Osteocyte (in vitro differentiated cells): Measurements from ENCODE around the gene SPINK1. TPM values are rescaled to one million over a fixed set of nuclear protein-coding genes. Genes with fewer than 3 reads are reported as not detected.
"Not testable (repeated sequence)": the region's sequence is repeated elsewhere in the genome, so short reads cannot be mapped to it uniquely, and the experiment has no call there.

Source experiments
- DNase-seq: peaks from one replicate; pipeline ENCODE4 v3.0.0; 2021; ENCODE audit warnings: mixed read lengths; ENCODE audit not compliant: unreplicated experiment; ENCODE audit errors: extremely low spot score
- H3K27ac Mint-ChIP-seq: one replicate; pipeline ENCODE4 v1.8.0; 2021; ENCODE audit warnings: mild to moderate bottlenecking, mixed read lengths; ENCODE audit not compliant: unreplicated experiment
- H3K27me3 Mint-ChIP-seq: one replicate; pipeline ENCODE4 v1.8.0; 2021; ENCODE audit warnings: mixed read lengths; ENCODE audit not compliant: unreplicated experiment
- H3K36me3 Mint-ChIP-seq: one replicate; pipeline ENCODE4 v1.8.0; 2021; ENCODE audit warnings: mixed read lengths; ENCODE audit not compliant: unreplicated experiment
- H3K4me1 Mint-ChIP-seq: one replicate; pipeline ENCODE4 v1.8.0; 2021; ENCODE audit warnings: mixed read lengths; ENCODE audit not compliant: unreplicated experiment
- H3K4me3 Mint-ChIP-seq: one replicate; pipeline ENCODE4 v1.8.0; 2021; ENCODE audit warnings: mild to moderate bottlenecking, moderate library complexity, mixed read lengths; ENCODE audit not compliant: unreplicated experiment
- H3K9me3 Mint-ChIP-seq: one replicate; pipeline ENCODE4 v1.8.0; 2021; ENCODE audit warnings: mixed read lengths; ENCODE audit not compliant: unreplicated experiment
- total RNA-seq: library from RNA; stranded (reverse); gene quantifications from 2 replicates; pipeline ENCODE4 v1.2.1, GENCODE V29; 2021
- TF ChIP-seq, protein P1 (sequence below): fragments of 200-600 bp; sonication (generic); IDR thresholded peaks from 2 replicates; pipeline ENCODE4 v1.5.0; 2021; ENCODE audit warnings: antibody characterized with exemption, mild to moderate bottlenecking, moderate library complexity

Gene SPINK1
- total RNA-seq, 1 donor from 2014 or later, result not detected

DNA sequence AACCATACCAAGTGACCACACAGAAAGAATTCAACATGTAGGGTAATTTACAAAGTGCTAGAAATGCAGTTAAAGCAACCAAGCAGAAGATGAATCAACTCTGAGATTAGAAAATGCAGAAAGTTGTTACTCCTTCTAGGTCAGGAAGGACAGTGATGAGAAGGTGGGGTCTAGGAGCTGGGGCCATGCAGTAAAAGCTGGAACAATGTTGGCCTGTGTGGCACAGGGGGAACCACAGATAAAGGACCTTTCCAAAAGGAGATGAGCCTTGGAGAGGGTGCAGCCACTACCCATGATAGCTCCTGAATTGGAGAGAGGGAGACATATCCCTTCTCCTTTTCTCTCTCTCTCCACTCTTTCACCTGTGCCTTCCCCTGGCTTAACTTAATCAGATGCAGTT lies 44.7 kb upstream of the SPINK1 start:
- DNase-seq, result no peak
- peaks cover 87% of the 10 kb centered on the region for H3K27me3 Mint-ChIP-seq
- no peaks in the 10 kb centered on the region for H3K9me3 Mint-ChIP-seq
- TF ChIP-seq, protein P1, sequence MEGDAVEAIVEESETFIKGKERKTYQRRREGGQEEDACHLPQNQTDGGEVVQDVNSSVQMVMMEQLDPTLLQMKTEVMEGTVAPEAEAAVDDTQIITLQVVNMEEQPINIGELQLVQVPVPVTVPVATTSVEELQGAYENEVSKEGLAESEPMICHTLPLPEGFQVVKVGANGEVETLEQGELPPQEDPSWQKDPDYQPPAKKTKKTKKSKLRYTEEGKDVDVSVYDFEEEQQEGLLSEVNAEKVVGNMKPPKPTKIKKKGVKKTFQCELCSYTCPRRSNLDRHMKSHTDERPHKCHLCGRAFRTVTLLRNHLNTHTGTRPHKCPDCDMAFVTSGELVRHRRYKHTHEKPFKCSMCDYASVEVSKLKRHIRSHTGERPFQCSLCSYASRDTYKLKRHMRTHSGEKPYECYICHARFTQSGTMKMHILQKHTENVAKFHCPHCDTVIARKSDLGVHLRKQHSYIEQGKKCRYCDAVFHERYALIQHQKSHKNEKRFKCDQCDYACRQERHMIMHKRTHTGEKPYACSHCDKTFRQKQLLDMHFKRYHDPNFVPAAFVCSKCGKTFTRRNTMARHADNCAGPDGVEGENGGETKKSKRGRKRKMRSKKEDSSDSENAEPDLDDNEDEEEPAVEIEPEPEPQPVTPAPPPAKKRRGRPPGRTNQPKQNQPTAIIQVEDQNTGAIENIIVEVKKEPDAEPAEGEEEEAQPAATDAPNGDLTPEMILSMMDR, result no peak
- H3K36me3 Mint-ChIP-seq, result no peaks in the 10 kb centered on the region
- H3K4me3 Mint-ChIP-seq, result no peak overlapping the region
- no peak overlapping the region for H3K27ac Mint-ChIP-seq
- no peaks in the 10 kb centered on the region for H3K4me1 Mint-ChIP-seq

DNA sequence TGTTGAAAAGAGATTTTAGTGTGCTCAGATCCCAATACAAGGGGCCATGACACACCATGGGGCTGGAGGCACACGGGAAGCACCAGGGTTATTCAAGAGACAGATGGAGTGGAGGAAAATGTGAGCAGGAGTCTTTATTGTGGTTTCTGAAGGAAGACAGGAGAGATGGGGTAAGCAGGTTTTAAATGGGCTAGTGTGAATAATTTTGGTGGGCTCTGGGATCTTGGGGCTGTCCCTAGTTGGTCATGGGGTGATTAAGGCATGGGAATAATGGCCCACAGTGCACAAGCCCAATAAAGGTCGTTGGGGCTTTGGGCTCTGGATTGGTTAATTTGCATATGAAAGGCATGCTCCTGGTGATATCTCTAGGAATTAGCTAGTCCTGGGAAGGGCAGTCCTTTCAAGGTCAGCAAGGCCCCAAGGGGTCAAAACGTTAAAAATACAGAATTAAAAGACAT lies 43.5 kb upstream of the SPINK1 start:
- H3K36me3 Mint-ChIP-seq, result no peaks in the 10 kb centered on the region

GRCh38 chr5:147874118-147874875 lies 42.8 kb upstream of the SPINK1 start:
- H3K4me3 Mint-ChIP-seq, H3K36me3 Mint-ChIP-seq, H3K9me3 Mint-ChIP-seq: not testable (repeated sequence)

More for the DNA sequence above, 43.5 kb upstream of the SPINK1 start:
- H3K27ac Mint-ChIP-seq, result no peak overlapping the region
- TF ChIP-seq, protein P1, result no peak
- H3K4me3 Mint-ChIP-seq, result no peak overlapping the region
- H3K9me3 Mint-ChIP-seq, result no peaks in the 10 kb centered on the region
- peaks cover 88% of the 10 kb centered on the region for H3K27me3 Mint-ChIP-seq
- no peak for DNase-seq
- H3K4me1 Mint-ChIP-seq, result no peaks in the 10 kb centered on the region

DNA sequence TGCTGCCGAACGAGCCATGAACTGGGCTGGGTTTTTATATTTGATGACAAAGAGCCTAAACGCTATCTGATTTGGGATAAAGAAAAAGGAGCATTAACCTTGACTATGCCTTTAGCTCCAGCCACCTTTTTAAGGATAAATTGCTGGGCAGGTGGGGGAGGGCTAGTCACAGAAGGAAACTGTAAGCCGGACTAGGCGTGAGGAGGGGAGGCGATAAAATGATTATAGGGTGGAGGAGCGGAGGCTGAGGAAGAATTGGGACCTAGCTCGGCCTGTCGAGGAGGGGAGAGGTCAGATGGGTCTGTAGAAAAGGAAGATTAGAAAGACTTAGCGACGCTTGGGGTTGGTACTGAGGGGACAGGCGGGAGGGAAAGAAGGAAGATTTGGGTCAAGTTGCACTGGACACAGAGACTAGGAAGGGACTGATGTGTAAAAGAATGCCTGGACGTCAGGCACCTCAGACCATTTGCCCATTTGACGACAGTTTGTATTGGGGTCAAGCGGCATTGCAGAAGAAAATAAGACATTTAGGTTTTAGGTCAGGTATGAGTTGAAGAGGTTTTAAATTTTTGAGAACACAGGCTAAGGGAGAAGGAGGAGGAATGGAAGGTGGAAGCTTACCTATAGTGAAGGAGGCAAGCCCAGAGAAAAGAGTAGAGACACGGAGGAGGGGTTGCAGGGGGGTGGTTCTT lies 41.4 kb upstream of the SPINK1 start:
- H3K27me3 Mint-ChIP-seq, result peaks cover 90% of the 10 kb centered on the region
- not testable (repeated sequence) for DNase-seq, H3K4me1 Mint-ChIP-seq, H3K27ac Mint-ChIP-seq, H3K9me3 Mint-ChIP-seq, H3K36me3 Mint-ChIP-seq, H3K4me3 Mint-ChIP-seq

More at GRCh38 chr5:147874118-147874875, 42.8 kb upstream of the SPINK1 start:
- peaks cover 89% of the 10 kb centered on the region for H3K27me3 Mint-ChIP-seq
- not testable (repeated sequence) for H3K4me1 Mint-ChIP-seq, H3K27ac Mint-ChIP-seq, DNase-seq

- not testable (repeated sequence) for H3K4me3 Mint-ChIP-seq, H3K4me1 Mint-ChIP-seq, H3K27ac Mint-ChIP-seq, H3K9me3 Mint-ChIP-seq, H3K36me3 Mint-ChIP-seq, DNase-seq
- peaks cover 85% of the 10 kb centered on the region for H3K27me3 Mint-ChIP-seq
Measured at GRCh38 chr5:147871980-147872549, 40.6 kb upstream of the SPINK1 start.

DNA sequence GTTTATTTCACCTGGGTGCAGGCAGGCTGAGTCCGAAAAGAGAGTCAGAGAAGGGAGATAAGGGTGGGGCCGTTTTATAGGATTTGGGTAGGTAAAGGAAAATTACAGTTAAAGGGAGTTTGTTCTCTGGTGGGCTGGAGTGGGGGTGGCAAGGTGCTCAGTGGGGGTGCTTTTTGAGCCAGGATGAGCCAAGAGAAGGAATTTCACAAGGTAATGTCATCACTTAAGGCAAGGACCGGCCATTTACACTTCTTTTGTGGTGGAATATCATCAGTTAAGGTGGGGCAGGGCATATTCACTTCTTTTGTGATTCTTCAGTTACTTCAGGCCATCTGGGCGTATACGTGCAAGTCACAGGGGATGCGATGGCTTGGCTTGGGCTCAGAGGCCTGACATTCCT lies 38.4 kb upstream of the SPINK1 start:
- not testable (repeated sequence) for H3K9me3 Mint-ChIP-seq, H3K4me3 Mint-ChIP-seq, DNase-seq, H3K27ac Mint-ChIP-seq, H3K36me3 Mint-ChIP-seq, H3K4me1 Mint-ChIP-seq
- H3K27me3 Mint-ChIP-seq, result peaks cover 68% of the 10 kb centered on the region

DNA sequence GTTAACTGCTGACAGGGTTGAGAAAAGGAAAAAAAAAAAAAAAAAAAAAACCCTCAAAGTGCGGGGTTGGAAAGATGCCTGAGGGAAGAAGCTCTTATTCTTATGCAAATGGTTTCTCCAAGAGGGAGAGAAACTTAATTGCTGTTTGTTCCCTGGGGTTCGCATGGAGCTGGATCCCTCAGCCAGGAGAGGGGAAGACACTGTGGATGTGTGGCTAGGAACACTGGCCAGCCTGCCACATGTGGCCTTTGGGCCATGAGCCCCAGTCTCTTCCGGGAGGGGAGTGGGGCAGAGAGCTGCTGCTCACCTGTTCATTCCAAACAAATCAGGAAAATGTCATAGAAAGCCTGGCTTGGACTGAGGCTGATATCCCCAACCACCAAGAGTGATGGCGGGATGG lies 37.6 kb upstream of the SPINK1 start:
- Mint-ChIP-seq H3K4me1 (no peaks in the 10 kb centered on the region), H3K27me3 (peaks cover 60% of the 10 kb centered on the region), H3K9me3 (no peaks in the 10 kb centered on the region), H3K27ac (no peak overlapping the region), H3K36me3 (no peaks in the 10 kb centered on the region), H3K4me3 (no peak overlapping the region)
- no peak for DNase-seq
- TF ChIP-seq, protein P1, result no peak
